Testis (tissue), 2 donors: ENCODE data around the gene SPX.

ENCODE experiments used
- CTCF ChIP-seq, 3 experiments: fragments of 450-650 bp in 2 of 3; fragments of 200-600 bp in 1 of 3; sonication (generic) in 1 of 3; IDR thresholded peaks; one replicate each; pipeline ENCODE4 v1.5.1; 2016 to 2019; ENCODE audit warnings: antibody characterized with exemption in 3 of 3, mild to moderate bottlenecking in 2 of 3, moderate library complexity in 1 of 3
- POLR2A ChIP-seq: fragments of 450-650 bp; IDR thresholded peaks from one replicate; pipeline ENCODE4 v1.6.1; 2017; ENCODE audit warnings: antibody characterized with exemption, mild to moderate bottlenecking, moderate library complexity

GRCh38 chr12:21529456-21529855 lies 3.4 kb downstream of the SPX start:
- TF ChIP-seq CTCF (IDR thresholded peaks at IDR 0.05) (no peak), POLR2A (no peak)
